GM19455 (cell line): ENCODE data around the gene MAST2.

Experiments used
- ATAC-seq: cut with Tn5 transposase; IDR thresholded peaks from one replicate; pipeline ENCODE4 v1.9.1; 2021; ENCODE audit not compliant: unreplicated experiment

MAST2 gene

DNA sequence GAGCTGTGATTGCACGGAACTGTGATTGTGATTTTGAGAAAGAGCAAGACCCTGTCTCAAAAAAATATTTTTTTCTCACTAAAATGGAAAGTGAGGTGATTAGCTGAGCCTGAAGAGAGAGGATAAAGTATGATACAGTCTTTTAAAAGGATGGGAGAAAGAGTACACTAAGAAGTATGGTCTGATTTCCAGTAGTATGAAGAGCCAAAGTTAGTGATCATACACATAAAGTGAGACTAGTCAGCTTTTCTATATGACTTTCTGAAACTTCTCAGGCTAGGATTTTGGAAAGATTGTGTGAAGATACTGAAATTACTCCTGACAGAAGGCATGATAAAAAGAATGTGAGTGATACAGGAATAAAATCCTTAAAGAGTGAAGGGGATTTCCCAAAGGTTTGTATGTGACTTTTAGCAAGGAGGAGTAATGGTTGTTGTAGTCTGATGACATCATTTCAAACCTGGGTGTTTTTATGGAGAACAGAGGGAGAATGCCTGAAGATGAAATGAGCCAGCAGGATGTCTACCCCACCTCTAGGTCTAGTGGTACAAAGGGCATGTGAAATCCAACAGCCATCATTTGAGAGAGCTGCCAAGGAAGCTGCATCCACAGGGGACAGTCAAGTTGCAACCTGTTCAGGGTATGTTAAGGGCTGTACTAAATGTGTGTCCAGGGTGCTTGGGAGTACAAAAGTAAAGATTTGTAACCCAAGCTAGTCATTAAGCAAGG is 171.3 kb downstream of the MAST2 start:
- no peak for ATAC-seq

- ATAC-seq = no peak
These were observed 173.2 kb downstream of the MAST2 start for GRCh38 chr1:45976623-45977022.

DNA sequence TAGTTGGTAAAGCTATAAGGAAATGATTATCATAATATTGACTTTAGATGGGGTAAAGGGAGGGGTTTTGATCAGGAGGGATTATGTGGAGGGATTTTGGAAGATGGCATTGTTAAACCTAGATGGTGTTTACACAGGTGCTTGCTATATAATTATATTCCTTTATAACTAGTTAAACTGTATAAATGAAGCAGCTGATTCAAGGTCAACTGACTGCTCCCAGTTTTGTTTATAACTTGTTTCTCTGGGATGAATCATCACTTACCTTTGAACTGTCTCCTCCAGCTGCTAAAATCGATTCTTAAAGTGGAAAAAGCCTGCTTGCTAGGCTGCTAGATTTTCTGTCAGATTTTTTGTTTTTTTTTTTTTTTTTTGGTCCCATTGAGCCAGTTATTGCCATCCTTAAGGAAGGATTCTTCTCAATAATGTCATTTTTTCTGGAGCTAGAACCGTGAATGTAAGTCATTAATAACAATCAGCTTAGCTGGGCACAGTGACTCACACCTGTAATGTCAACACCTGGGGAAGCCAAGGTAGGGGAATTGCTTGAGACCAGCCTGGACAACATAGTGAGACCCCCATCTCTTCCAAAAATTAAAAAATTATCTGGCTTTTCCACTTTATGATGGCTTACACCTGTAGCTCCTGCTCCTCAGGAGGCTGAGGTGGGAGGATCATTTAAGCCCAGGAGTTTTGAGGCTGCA is 175.8 kb downstream of the MAST2 start:
- no peak for ATAC-seq

DNA sequence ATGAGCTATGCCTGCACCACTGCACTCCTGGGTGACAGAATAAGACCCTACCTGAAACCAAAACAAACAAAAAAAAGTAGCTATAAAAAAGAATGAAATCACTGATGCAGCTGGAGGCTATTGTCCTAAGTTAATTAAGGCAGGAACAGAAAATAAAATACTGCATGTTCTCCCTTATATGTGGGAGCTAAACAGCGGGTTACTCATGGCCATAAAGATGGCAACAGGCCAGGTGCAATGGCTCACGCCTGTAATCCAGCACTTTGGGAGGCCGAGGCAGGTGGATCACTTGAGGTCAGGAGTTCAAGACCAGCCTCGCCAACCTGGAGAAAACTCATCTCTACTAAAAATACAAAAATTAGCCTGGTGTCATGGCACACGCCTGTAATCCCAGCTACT is 176.4 kb downstream of the MAST2 start:
- ATAC-seq = no peak

DNA sequence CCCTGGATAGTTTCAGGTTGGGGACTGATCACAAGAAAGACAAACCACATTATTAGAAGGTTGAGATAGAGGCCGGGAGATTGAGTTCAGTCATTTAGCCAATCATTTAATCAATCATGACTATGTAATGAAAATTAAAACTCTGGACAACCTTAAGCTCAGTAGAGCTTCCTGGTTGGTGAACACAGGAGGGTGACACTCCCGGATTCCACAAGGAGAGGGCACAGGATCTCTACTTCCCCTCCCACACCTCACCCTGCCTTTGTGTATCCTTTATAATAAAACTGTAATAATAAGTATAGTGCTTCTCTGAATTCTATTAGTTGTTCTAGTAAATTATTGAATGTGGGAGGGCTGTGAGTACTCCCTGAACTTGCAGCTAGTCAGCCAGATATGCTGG is 178.9 kb downstream of the MAST2 start:
- ATAC-seq = no peak

- no peak for ATAC-seq
These were observed 180.6 kb downstream of the MAST2 start for GRCh38 chr1:45983967-45984366.

- ATAC-seq = no peak
These were observed 183.8 kb downstream of the MAST2 start for GRCh38 chr1:45987204-45987603.

- no peak for ATAC-seq
These were observed 185.8 kb downstream of the MAST2 start for GRCh38 chr1:45989249-45989648.

GRCh38 chr1:45994423-45994822 is 191.0 kb downstream of the MAST2 start:
- ATAC-seq = no peak

GRCh38 chr1:45995298-45995697 is 191.9 kb downstream of the MAST2 start:
- ATAC-seq = no peak

- ATAC-seq = no peak
These were observed 194.7 kb downstream of the MAST2 start for GRCh38 chr1:45998020-45998617.

- no peak for ATAC-seq
These were observed 196.1 kb downstream of the MAST2 start for GRCh38 chr1:45999507-45999906.

GRCh38 chr1:46001081-46001785 is 197.8 kb downstream of the MAST2 start:
- ATAC-seq = no peak

DNA sequence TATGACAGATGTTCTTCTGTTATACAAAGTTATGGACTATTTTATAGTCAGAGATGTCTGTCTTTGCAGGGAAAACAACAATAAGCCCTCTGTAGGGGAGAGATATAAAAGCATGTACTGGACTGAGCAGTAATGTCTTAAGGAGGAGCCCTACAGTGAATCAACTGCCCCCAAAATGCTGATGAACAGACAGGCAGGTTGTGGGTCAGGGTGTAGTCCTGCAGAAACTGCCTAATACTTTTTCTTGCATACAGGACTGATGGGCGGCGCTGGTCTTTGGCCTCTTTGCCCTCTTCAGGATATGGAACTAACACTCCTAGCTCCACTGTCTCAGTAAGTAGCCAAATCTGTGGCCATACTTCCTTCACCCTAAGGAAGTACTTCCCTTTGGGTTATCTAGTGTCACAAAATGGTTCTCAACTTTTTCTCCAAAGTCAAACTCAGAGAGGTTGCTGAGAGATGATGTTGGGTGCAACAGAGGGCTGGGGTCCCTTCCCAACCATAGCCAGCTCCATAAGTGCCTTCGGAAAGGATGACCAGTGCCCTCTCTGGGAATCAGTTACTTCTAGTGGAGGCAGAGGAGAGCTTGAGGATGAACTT is 199.2 kb downstream of the MAST2 start:
- no peak for ATAC-seq

- ATAC-seq = no peak
These were observed 199.9 kb downstream of the MAST2 start for GRCh38 chr1:46003315-46003714.

GRCh38 chr1:46004492-46004891 is 201.1 kb downstream of the MAST2 start:
- no peak for ATAC-seq

DNA sequence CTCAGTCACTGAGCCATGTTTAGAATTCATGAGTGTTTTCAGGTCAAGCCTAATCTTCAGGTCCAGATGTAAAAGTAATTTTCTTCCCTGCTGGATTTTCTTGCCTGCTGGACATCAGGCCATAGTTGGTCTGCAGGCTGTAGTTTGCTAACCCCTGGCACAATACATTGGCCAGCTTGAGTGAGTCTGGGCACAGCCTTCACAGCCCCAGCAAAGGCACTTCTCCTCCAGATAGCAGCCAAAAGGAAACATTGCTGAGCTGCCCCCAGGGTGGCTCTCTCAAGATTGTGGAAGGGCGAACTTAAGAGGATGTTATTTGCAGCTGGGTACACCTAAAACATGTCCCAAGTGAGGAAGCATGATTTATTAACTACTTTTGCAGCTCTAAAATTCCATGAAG is 202.2 kb downstream of the MAST2 start:
- ATAC-seq = no peak

- no peak for ATAC-seq
These were observed 205.2 kb downstream of the MAST2 start for GRCh38 chr1:46008585-46008984.

- ATAC-seq = no peak
These were observed 207.2 kb downstream of the MAST2 start for GRCh38 chr1:46010611-46011010.

DNA sequence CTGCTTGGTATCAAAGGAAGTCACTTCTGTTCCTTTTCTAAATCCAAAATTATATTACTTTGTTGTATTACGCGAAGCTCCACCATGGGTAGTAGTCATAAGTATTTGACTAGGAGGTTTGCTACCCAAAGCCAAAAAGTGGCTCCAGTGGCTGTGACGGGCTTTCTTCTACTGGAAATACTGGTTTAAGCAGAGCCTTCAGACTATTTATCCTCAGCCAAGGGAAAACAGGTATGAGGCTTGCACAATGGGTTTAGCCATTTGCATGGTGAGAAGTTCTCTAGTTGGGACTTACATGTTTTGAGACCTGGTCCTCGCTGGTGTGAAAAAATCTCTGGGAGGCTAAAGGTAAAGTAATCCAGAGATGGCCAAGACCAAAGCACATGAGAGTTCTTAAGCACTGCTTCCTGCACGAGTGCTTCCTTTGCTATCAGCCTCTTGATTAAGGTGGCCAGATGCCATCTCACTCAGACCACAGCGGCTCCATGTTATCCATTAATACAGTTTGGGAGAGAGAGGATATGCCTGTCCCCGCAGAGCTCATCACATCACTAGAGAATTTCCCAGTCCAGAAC is 207.8 kb downstream of the MAST2 start:
- no peak for ATAC-seq

- ATAC-seq = no peak
These were observed 208.8 kb downstream of the MAST2 start for GRCh38 chr1:46012236-46012635.
